K562 (cell line): ENCODE results near the gene ZBTB9. TPM values are rescaled to one million over a fixed set of nuclear protein-coding genes. Genes with fewer than 3 reads are reported as not detected.
A peak's percentile ranks its signal among the peaks of the same experiment; 100 is the strongest.

Experiments
- CHD1 ChIP-seq: fragments of 200-600 bp; sonication (generic); IDR thresholded peaks from one replicate; pipeline ENCODE4 v1.6.1; 2012; ENCODE audit warnings: mild to moderate bottlenecking, moderate library complexity, low read length, inconsistent platforms
- DLX4 ChIP-seq: fragments of 250-450 bp; sonication (Bioruptor Pico); IDR thresholded peaks from 2 replicates; pipeline ENCODE4 v1.6.1; 2021; ENCODE audit warnings: mild to moderate bottlenecking
- ETS2 ChIP-seq: IDR thresholded peaks from 2 replicates; pipeline ENCODE4 v1.6.1; 2016; ENCODE audit warnings: borderline replicate concordance, missing genetic modification characterization, mild to moderate bottlenecking, moderate library complexity, missing compliant biosample characterization; ENCODE audit not compliant: poor library complexity, severe bottlenecking
- HMG20B ChIP-seq: fragments of 250-450 bp; sonication (Bioruptor Pico); IDR thresholded peaks from 2 replicates; pipeline ENCODE4 v1.5.0; 2021; ENCODE audit warnings: mild to moderate bottlenecking
- ILK ChIP-seq: fragments of 450-650 bp; IDR thresholded peaks from 2 replicates; pipeline ENCODE4 v1.6.1; 2016; ENCODE audit warnings: missing genetic modification characterization, low read depth, mild to moderate bottlenecking, missing compliant biosample characterization, moderate library complexity, borderline replicate concordance
- JUNB ChIP-seq: fragments of 450-650 bp; formaldehyde crosslinking; conservative IDR thresholded peaks from 2 replicates; pipeline ENCODE4 v1.4.0; 2020; ENCODE audit warnings: mild to moderate bottlenecking
- KAT8 ChIP-seq: fragments of 450-650 bp; IDR thresholded peaks from 2 replicates; pipeline ENCODE4 v1.6.1; 2016; ENCODE audit warnings: low read depth, mild to moderate bottlenecking
- NFXL1 ChIP-seq: fragments of 450-650 bp; formaldehyde crosslinking; IDR thresholded peaks from 2 replicates; pipeline ENCODE4 v1.4.0; 2021; ENCODE audit warnings: mild to moderate bottlenecking
- NR2C2 ChIP-seq, 2 experiments: fragments of 200-800 bp in 1 of 2; sonication (Bioruptor generic) in 1 of 2; sonication (generic) in 1 of 2; formaldehyde crosslinking in 1 of 2; IDR thresholded peaks; 2 replicates each; pipeline versions ENCODE4 v1.6.1 to v1.8.0; 2016 to 2022; ENCODE audit warnings: mild to moderate bottlenecking in 1 of 2, missing compliant biosample characterization in 1 of 2, missing genetic modification characterization in 1 of 2, missing genetic modification reagents in 1 of 2
- PRPF4 ChIP-seq: fragments of 200-400 bp; formaldehyde crosslinking; IDR thresholded peaks from one replicate; pipeline ENCODE4 v1.6.1; 2017; ENCODE audit warnings: low read length, low read depth, mild to moderate bottlenecking; ENCODE audit not compliant: insufficient read depth, poor library complexity, severe bottlenecking
- SNIP1 ChIP-seq: fragments of 450-650 bp; IDR thresholded peaks from 2 replicates; pipeline ENCODE4 v1.7.1; 2017; ENCODE audit warnings: low read depth, mild to moderate bottlenecking
- SRSF3 ChIP-seq: fragments of 200-400 bp; formaldehyde crosslinking; IDR thresholded peaks from 2 replicates; pipeline ENCODE4 v1.6.1; 2016; ENCODE audit warnings: mild to moderate bottlenecking, low read length, moderate library complexity; ENCODE audit not compliant: insufficient read depth
- TEAD4 ChIP-seq, 2 experiments: sonication (generic) in 1 of 2; formaldehyde crosslinking in 1 of 2; IDR thresholded peaks; 2 replicates each; pipeline versions ENCODE4 v1.6.1 to v1.8.0; 2012 to 2022; ENCODE audit warnings: borderline replicate concordance in 1 of 2, inconsistent platforms in 1 of 2, low read length in 1 of 2, mild to moderate bottlenecking in 1 of 2, missing genetic modification reagents in 1 of 2
- ZBTB43 ChIP-seq: sonication (generic); formaldehyde crosslinking; IDR thresholded peaks from 2 replicates; pipeline ENCODE4 v1.8.0; 2023; ENCODE audit warnings: mild to moderate bottlenecking, missing genetic modification reagents
- ZHX1 ChIP-seq: fragments of 150-350 bp; conservative IDR thresholded peaks from 2 replicates; pipeline ENCODE4 v1.6.1; 2014; ENCODE audit warnings: low read length
- ZNF124 ChIP-seq: sonication (generic); formaldehyde crosslinking; IDR thresholded peaks from 2 replicates; pipeline ENCODE4 v1.8.1; 2022; ENCODE audit warnings: missing genetic modification reagents
- ZNF165 ChIP-seq: fragments of 250-450 bp; sonication (Bioruptor Pico); IDR thresholded peaks from 2 replicates; pipeline ENCODE4 v1.4.0; 2020; ENCODE audit warnings: borderline replicate concordance
- ZNF253 ChIP-seq: fragments of 250-450 bp; sonication (Bioruptor Pico); conservative IDR thresholded peaks from 2 replicates; pipeline ENCODE4 v1.6.1; 2021; ENCODE audit warnings: mild to moderate bottlenecking
- ZNF347 ChIP-seq: fragments of 450-650 bp; formaldehyde crosslinking; IDR thresholded peaks from 2 replicates; pipeline ENCODE4 v1.4.0; 2020; ENCODE audit warnings: low read depth, mild to moderate bottlenecking, moderate library complexity
- ZNF830 ChIP-seq: fragments of 250-450 bp; sonication (Bioruptor Pico); IDR thresholded peaks from 2 replicates; pipeline ENCODE4 v1.5.0; 2021; ENCODE audit warnings: mild to moderate bottlenecking
- polyA plus RNA-seq, 8 experiments: library from polyadenylated mRNA; depleted of rRNA in 4 of 8; stranded (reverse) in 5 of 8; unstranded in 3 of 8; fragments of >200 nt; fragmentation: Nextera tagmentation in 2 of 8; fragmentation: Illumina TruSeq in 1 of 8; extraction: Ambion mirVana in 2 of 8; extraction: Trizol in 1 of 8; gene quantifications; 2 replicates each; pipeline versions ENCODE4 v1.2.1 to v1.2.3, GENCODE V29; 2011 to 2014; ENCODE audit warnings: inconsistent platforms in 1 of 8, missing spikeins in 1 of 8
- total RNA-seq, 7 experiments: library from RNA; depleted of rRNA in 6 of 7; stranded (reverse); fragments of >200 nt in 6 of 7; fragmentation: Illumina TruSeq in 2 of 7; extraction: Trizol in 2 of 7; gene quantifications; 2 replicates each; pipeline versions ENCODE4 v1.2.1 to v1.2.3, GENCODE V29; 2011 to 2021; ENCODE audit warnings: low replicate concordance in 1 of 7
- TF ChIP-seq, protein P1 (sequence below): sonication (generic); formaldehyde crosslinking; IDR thresholded peaks from 2 replicates; pipeline ENCODE4 v1.8.0; 2022; ENCODE audit warnings: missing genetic modification reagents, mild to moderate bottlenecking, moderate library complexity, borderline replicate concordance

ZBTB9 gene
- total and polyA plus RNA-seq, 9 of the 15 experiments (the other 6 are each of a cell fraction or from before 2014, with no cell fraction given): 1.9 to 19.5 (median 10.4) TPM

DNA sequence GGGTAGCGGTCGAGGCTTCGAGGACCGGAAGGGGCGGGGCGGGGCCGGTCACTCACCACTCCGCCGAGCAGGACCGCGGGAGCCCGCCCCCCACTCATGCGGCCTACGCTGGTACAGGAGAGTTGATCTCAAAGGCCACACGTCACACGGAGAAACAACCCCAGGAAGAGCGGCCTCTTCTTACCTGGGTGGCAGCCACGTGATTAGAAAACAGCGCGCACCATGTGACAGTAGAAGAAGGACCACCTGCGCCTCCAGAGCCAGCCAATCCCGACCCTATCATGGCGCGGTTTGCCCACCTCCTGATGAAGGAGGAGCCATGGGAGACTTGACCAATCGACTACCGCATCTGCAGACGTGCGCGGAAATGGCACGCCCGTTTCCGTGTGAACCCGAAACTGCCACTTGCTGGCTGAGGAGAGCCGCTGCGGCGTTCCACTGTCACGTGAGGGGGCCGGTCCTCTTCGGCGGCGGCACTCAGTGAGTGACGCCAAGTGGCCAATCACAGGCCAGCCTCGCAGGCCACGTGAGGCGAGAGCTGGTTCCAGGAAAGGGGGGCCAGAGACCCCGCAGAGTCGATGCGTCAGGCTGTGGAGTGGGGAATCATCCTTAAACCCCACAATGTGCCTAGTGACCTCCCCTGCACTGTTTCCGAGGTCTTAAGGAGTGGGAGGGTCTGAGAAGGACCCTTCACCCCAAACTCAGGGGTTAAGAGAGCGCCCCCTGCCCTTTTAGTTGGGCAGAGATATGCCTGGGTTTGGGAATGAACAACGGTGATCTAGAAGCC lies 36.3 kb upstream of the ZBTB9 start, which contains the start of gene CUTA (continued):
- no peak for TF ChIP-seq ZNF124 (CRISPR knock-in tag)
- no peak for TF ChIP-seq ZBTB43 (CRISPR knock-in tag)
- TF ChIP-seq CHD1: no peak
- no peak for TF ChIP-seq SNIP1
- no peak for TF ChIP-seq JUNB (CRISPR knock-in tag)
- TF ChIP-seq DLX4 (CRISPR knock-in tag): no peak
- no peak for TF ChIP-seq ZNF347
- TF ChIP-seq NFXL1 (CRISPR knock-in tag): no peak
- TF ChIP-seq ZNF830 (CRISPR knock-in tag): no peak
- peak; percentile 30; the same call in 1 of the 2 replicates for TF ChIP-seq TEAD4 (IDR thresholded peaks at IDR 0.05; ENCODE audit: low read length)
- no peak for TF ChIP-seq TEAD4 (CRISPR knock-in tag; IDR thresholded peaks at IDR 0.05; ENCODE audit: borderline replicate concordance)
- 0 out of 2 replicates have a peak, but pooled peaks have one; percentile 69 for TF ChIP-seq NR2C2 (CRISPR knock-in tag; IDR thresholded peaks at IDR 0.05)
- peak; percentile 96 for TF ChIP-seq NR2C2 (tag; IDR thresholded peaks at IDR 0.05)
- no peak for TF ChIP-seq ETS2 (tag)
- 0 out of 2 replicates have a peak, but pooled peaks have one; percentile 50 for TF ChIP-seq ZNF165 (CRISPR knock-in tag)
- 0 out of 2 replicates have a peak, but pooled peaks have one; percentile 17 for TF ChIP-seq ZHX1
- TF ChIP-seq ILK (tag): no peak
- no peak for TF ChIP-seq PRPF4
- TF ChIP-seq SRSF3: no peak
- TF ChIP-seq, protein P1, sequence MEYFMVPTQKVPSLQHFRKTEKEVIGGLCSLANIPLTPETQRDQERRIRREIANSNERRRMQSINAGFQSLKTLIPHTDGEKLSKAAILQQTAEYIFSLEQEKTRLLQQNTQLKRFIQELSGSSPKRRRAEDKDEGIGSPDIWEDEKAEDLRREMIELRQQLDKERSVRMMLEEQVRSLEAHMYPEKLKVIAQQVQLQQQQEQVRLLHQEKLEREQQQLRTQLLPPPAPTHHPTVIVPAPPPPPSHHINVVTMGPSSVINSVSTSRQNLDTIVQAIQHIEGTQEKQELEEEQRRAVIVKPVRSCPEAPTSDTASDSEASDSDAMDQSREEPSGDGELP: peak; percentile 94
- no peak for TF ChIP-seq ZNF253 (CRISPR knock-in tag)
- TF ChIP-seq KAT8: no peak
- TF ChIP-seq HMG20B (CRISPR knock-in tag): no peak
